DOHH2 (cell line): Measurements from ENCODE around the gene CCDC85C.

Experiments
- H3F3A ChIP-seq: fragments of 200-600 bp; sonication (generic), shearing (Covaris generic); 2 replicates; pipeline ENCODE4 v1.6.0; 2016; ENCODE audit warnings: antibody characterized with exemption, mild to moderate bottlenecking; ENCODE audit not compliant: control insufficient read depth, insufficient read depth
- H3K27ac ChIP-seq: fragments of 200-600 bp; sonication (generic); 2 replicates; pipeline ENCODE4 v1.5.1; 2014; ENCODE audit warnings: low read depth, mild to moderate bottlenecking, low read length, moderate library complexity
- H3K27me3 ChIP-seq: fragments of 200-600 bp; sonication (generic); 2 replicates; pipeline ENCODE4 v1.6.1; 2014; ENCODE audit warnings: mild to moderate bottlenecking, low read length, mixed read lengths; ENCODE audit not compliant: control insufficient read depth
- H3K36me3 ChIP-seq: fragments of 200-600 bp; sonication (generic); 2 replicates; pipeline ENCODE4 v1.6.1; 2014; ENCODE audit warnings: mild to moderate bottlenecking, low read length, moderate library complexity, mixed read lengths; ENCODE audit not compliant: control insufficient read depth
- H3K4me1 ChIP-seq: fragments of 200-600 bp; sonication (generic); 2 replicates; pipeline ENCODE4 v1.6.1; 2014; ENCODE audit warnings: mild to moderate bottlenecking, low read length, mixed read lengths; ENCODE audit not compliant: control insufficient read depth
- H3K4me2 ChIP-seq: fragments of 200-600 bp; sonication (generic); 2 replicates; pipeline ENCODE4 v1.6.0; 2014; ENCODE audit warnings: mild to moderate bottlenecking, low read length, moderate library complexity
- H3K4me3 ChIP-seq: fragments of 200-600 bp; sonication (generic); 2 replicates; pipeline ENCODE4 v1.5.1; 2014; ENCODE audit warnings: mild to moderate bottlenecking, low read length, mixed read lengths
- H3K79me2 ChIP-seq: fragments of 200-600 bp; sonication (generic); 2 replicates; pipeline ENCODE4 v1.6.1; 2014; ENCODE audit warnings: mild to moderate bottlenecking, low read length, mixed read lengths; ENCODE audit not compliant: control insufficient read depth
- H3K9me2 ChIP-seq: fragments of 200-600 bp; sonication (generic); replicated peaks from 2 replicates; pipeline ENCODE4 v1.6.1; 2014; ENCODE audit warnings: mild to moderate bottlenecking, low read length, mixed read lengths; ENCODE audit not compliant: control insufficient read depth
- H3K9me3 ChIP-seq: fragments of 200-600 bp; sonication (generic); 2 replicates; pipeline ENCODE4 v1.6.1; 2014; ENCODE audit warnings: antibody characterized with exemption, low read length, mixed read lengths; ENCODE audit not compliant: control insufficient read depth, insufficient read depth
- H4K20me1 ChIP-seq: fragments of 200-600 bp; sonication (generic); 2 replicates; pipeline ENCODE4 v1.6.0; 2014; ENCODE audit warnings: low read depth, mild to moderate bottlenecking, antibody characterized with exemption, low read length, moderate library complexity; ENCODE audit not compliant: control insufficient read depth, insufficient read depth
- EZH2phosphoT487 ChIP-seq: fragments of 200-600 bp; sonication (generic); IDR thresholded peaks from 2 replicates; pipeline ENCODE4 v1.6.1; 2017; ENCODE audit warnings: borderline replicate concordance, mild to moderate bottlenecking, antibody characterized with exemption, low read length, moderate library complexity, mixed read lengths
- TF ChIP-seq, protein P1 (sequence below): fragments of 200-600 bp; sonication (generic); IDR thresholded peaks from one replicate; pipeline ENCODE4 v1.5.1; 2014; ENCODE audit warnings: antibody characterized with exemption, mild to moderate bottlenecking, low read depth, low read length; ENCODE audit not compliant: poor library complexity, severe bottlenecking

CCDC85C gene

DNA sequence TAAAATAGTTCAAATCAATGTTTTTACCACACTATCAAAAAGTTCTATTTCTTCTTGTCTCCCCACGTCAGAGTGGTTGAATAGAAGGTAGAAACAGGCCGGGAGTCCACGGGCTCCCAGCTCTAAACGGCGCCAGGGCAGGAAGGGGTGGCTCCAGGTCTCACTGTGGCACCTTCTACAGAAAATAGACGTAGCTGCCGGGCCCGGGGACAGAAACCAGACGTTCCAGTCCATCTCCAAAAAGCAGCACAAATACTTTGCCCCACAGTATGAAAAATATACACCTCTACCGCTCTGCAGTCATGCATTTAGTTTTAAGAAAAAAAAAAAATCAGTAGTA lies 91.9 kb downstream of the CCDC85C start:
- no peak overlapping the region for H3K27ac ChIP-seq

DNA sequence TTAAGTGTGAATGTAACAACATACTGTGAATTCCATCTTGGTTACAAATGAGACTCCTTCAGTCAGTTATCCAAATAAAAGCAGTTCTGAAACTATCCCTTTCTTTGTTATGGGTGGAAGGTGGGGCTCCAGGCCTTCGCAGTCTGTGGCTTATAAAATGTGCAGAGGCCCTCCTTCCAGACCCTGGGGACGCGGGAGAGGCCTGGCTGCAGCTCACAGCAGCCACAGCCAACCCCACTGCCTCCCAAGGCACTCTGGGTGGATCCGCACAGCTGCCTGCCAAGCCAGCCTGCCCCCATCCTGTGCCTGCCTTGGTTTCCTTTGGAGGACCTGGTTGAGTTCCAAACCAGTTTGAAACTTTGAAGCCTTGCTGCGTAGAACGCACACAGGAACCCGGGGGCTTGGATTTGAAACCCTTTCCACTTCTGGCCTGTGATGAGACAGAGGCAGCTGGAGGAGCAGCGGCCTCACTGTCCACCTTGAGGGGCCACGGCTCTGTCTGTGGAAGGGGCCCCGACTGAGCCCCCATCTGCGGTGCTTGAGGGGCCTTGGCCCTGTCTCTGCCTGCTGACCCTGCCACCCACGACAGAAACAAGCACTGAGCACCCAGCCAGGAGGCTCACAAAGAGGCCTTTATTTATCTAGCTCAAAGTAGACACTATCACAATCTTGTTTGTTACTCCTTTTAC lies 92.4 kb downstream of the CCDC85C start:
- Histone ChIP-seq H3K4me1 (no peaks in the 10 kb centered on the region), H4K20me1 (no peaks in the 10 kb centered on the region), H3K9me2 (no peaks in the 10 kb centered on the region), H3K36me3 (peaks cover 28% of the 10 kb centered on the region), H3K4me3 (no peak overlapping the region), H3K27ac (no peak overlapping the region), H3K4me2 (no peak overlapping the region), H3F3A (peaks cover 5% of the 10 kb centered on the region; the same call in 1 of the 2 replicates), H3K27me3 (no peaks in the 10 kb centered on the region), H3K9me3 (no peaks in the 10 kb centered on the region), H3K79me2 (no peaks in the 10 kb centered on the region)
- TF ChIP-seq, protein P1, sequence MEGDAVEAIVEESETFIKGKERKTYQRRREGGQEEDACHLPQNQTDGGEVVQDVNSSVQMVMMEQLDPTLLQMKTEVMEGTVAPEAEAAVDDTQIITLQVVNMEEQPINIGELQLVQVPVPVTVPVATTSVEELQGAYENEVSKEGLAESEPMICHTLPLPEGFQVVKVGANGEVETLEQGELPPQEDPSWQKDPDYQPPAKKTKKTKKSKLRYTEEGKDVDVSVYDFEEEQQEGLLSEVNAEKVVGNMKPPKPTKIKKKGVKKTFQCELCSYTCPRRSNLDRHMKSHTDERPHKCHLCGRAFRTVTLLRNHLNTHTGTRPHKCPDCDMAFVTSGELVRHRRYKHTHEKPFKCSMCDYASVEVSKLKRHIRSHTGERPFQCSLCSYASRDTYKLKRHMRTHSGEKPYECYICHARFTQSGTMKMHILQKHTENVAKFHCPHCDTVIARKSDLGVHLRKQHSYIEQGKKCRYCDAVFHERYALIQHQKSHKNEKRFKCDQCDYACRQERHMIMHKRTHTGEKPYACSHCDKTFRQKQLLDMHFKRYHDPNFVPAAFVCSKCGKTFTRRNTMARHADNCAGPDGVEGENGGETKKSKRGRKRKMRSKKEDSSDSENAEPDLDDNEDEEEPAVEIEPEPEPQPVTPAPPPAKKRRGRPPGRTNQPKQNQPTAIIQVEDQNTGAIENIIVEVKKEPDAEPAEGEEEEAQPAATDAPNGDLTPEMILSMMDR: no peak
- TF ChIP-seq EZH2phosphoT487: no peak

More for the DNA sequence above, 91.9 kb downstream of the CCDC85C start:
- no peaks in the 10 kb centered on the region for H3K27me3 ChIP-seq
- H3K4me2 ChIP-seq: no peak overlapping the region
- no peaks in the 10 kb centered on the region for H4K20me1 ChIP-seq
- no peaks in the 10 kb centered on the region for H3K9me3 ChIP-seq
- H3K4me3 ChIP-seq: no peak overlapping the region
- H3F3A ChIP-seq: peaks cover 5% of the 10 kb centered on the region; the same call in 1 of the 2 replicates
- H3K36me3 ChIP-seq: peaks cover 23% of the 10 kb centered on the region
- no peaks in the 10 kb centered on the region for H3K79me2 ChIP-seq
- no peaks in the 10 kb centered on the region for H3K4me1 ChIP-seq
- H3K9me2 ChIP-seq: no peaks in the 10 kb centered on the region
- TF ChIP-seq EZH2phosphoT487: no peak
- TF ChIP-seq, protein P1: no peak

- H3K9me3 ChIP-seq: no peaks in the 10 kb centered on the region
- no peaks in the 10 kb centered on the region for H3K27me3 ChIP-seq
- no peaks in the 10 kb centered on the region for H4K20me1 ChIP-seq
- H3K79me2 ChIP-seq: no peaks in the 10 kb centered on the region
- H3K4me1 ChIP-seq: no peaks in the 10 kb centered on the region
- no peak overlapping the region for H3K4me2 ChIP-seq
- no peak overlapping the region for H3K4me3 ChIP-seq
- no peaks in the 10 kb centered on the region for H3K9me2 ChIP-seq
- peaks cover 5% of the 10 kb centered on the region; the same call in 1 of the 2 replicates for H3F3A ChIP-seq
- TF ChIP-seq, protein P1: no peak
- TF ChIP-seq EZH2phosphoT487: no peak
- H3K27ac ChIP-seq: no peak overlapping the region
- peaks cover 37% of the 10 kb centered on the region for H3K36me3 ChIP-seq
These were observed 93.4 kb downstream of the CCDC85C start for GRCh38 chr14:99510556-99511139.
